NCI-H1930 (cell line): ENCODE results near the gene SYT15B.
"Not testable (repeated sequence)": the region's sequence is repeated elsewhere in the genome, so short reads cannot be mapped to it uniquely, and the experiment has no call there.

Source experiments
- DNase-seq, 2 experiments: peaks; one replicate each; lab custom pipeline; 2025; lab: John Stamatoyannopoulos, UW

The SYT15B gene

DNA sequence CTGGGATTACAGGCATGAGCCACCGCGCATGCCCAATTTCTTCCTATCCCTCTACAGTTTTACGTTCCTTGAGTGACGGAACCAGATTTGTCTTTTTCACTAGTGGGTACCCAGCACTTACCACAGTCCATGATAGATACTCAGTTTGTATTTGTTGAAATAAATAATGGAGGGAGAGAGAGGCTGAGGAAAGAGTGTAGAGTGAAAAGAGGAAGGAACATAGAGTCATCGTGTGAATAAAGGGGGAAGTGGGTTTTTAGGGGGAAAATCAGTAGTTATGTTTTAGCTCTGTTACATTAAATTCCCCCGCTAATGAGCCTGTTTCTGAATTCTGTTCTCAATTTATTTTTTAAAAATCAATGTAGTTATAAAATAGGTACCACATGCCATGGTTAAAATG is 37.7 kb downstream of the SYT15B start:
- DNase-seq: not testable (repeated sequence)

DNA sequence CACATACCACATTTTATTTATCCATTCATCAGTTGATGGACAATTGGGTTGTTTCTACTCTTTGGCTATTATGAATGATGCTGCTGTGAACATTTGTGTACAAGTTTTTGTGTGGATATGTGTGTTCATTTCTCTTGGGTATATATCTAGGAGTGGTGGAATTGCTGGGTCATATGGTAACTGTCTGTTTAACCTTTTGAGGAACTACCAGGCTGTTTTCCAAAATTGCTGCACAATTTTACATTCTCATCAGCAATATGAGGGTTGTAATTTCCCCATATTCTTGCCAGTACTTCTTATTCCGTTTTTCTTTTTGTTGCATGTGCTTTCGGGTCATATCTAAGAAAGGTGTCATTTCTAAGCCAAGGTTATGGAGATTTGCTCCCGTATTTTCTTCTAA is 38.3 kb downstream of the SYT15B start:
- not testable (repeated sequence) for DNase-seq

DNA sequence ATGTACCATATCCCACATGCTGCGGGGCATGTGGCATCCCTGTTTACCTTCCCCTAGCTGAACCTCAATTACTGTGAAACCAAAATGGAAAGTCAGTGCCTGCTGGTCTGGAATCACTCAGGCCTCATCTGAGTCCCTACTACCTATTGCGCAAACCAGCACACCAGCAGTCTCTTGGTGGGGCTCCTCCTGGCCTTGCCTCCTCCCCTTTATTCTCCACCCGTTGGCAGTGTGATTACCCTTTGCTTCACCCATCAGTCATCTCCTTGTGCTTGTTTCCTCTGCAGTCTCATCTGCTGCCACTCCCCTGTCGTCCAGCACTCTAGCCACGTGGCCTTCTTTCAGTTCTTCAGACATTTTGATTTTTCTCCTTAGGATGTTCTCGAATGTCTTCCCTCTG is 39.3 kb downstream of the SYT15B start:
- DNase-seq: not testable (repeated sequence)

DNA sequence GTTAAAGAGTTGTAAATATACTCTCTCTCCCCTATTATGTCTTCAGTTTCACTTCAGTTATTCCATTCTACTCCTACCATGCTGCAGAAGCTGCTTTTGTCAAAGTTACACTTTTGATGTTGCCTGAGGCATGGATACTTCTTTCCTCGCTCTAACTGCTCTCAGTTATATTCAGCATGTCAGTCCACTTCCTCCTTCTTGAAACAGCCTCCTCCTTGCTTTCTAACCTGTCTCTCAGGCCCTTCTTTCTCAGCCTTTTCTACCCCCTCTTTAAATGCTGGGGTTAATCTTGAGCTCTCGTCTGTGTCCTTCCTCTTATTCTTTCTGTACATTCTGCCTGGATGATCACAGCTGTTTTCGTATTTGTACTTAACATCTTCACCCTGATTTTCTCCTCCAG is 40.0 kb downstream of the SYT15B start:
- DNase-seq: not testable (repeated sequence)

DNA sequence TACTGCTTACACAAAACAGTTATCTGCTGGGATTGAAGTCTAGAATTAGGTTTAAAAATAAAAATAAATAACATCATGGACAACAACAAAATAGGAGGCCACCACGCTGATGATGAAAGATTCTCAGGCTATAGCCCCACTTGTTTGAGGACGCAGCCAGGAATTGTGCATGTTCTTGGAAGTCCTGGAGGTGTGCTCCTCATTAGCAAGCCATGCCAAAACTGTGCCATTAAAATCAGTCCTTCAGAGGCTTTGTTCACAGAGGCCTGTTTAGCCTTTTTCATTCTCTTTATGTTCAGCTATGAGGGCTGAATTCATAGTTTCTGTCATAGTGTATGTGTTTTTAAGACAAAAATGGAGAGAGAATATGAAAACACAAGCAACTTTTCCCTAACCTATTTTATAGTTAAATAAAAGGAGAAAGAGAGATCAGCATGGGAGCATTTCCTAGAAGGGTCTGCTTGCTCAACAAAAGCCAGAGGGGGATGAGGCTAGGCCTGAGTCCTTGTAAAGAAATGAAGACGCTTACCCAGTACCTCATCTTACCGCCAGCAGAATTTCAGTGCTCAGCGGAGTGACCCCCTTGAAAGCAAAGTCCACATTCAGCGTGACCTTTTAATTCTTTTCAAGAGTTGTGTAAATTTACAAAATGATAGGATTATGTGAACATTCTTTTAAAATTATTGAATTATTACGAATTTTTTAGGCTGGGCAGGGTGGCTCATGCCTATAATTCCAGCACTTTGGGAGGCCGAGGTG is 46.2 kb downstream of the SYT15B start:
- not testable (repeated sequence) for DNase-seq
